ENCODE results near the gene GPR183.

GRCh38 chr13:99339230-99339721, 32.1 kb upstream of the GPR183 start:
- TF ChIP-seq ARNT (IDR thresholded peaks at IDR 0.05) (no peak), FOXM1 (IDR thresholded peaks at IDR 0.05; ENCODE audit: borderline replicate concordance) (no peak), BHLHE40 (IDR thresholded peaks at IDR 0.05; ENCODE audit: borderline replicate concordance) (no peak), ELF4 (IDR thresholded peaks at IDR 0.05) (no peak), L3MBTL2 (conservative IDR thresholded peaks at IDR 0.05) (no peak), FOXA1 (IDR thresholded peaks at IDR 0.05) (no peak), HDGF (IDR thresholded peaks at IDR 0.05; ENCODE audit: borderline replicate concordance) (no peak), TARDBP (IDR thresholded peaks at IDR 0.05) (no peak), SP1 (IDR thresholded peaks at IDR 0.05) (no peak), FOXK2 (IDR thresholded peaks at IDR 0.05) (no peak), NFRKB (IDR thresholded peaks at IDR 0.05) (no peak), ZNF384 (IDR thresholded peaks at IDR 0.05) (no peak)
- TF ChIP-seq, protein P1, sequence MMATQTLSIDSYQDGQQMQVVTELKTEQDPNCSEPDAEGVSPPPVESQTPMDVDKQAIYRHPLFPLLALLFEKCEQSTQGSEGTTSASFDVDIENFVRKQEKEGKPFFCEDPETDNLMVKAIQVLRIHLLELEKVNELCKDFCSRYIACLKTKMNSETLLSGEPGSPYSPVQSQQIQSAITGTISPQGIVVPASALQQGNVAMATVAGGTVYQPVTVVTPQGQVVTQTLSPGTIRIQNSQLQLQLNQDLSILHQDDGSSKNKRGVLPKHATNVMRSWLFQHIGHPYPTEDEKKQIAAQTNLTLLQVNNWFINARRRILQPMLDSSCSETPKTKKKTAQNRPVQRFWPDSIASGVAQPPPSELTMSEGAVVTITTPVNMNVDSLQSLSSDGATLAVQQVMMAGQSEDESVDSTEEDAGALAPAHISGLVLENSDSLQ (IDR thresholded peaks at IDR 0.05) = no peak

Data from HEK293T (cell line).